Activated T-cell treated with anti-CD3 and anti-CD28 coated beads, Interleukin-2, amount 50 U/mL, for 48 hours (primary cell): ENCODE results near the gene KRIT1.
"Not testable (repeated sequence)": the region's sequence is repeated elsewhere in the genome, so short reads cannot be mapped to it uniquely, and the experiment has no call there.

ENCODE experiments used
- DNase-seq, 2 experiments: peaks; one replicate each; pipeline ENCODE4 v3.0.0-alpha.2; 2020

The KRIT1 gene

GRCh38 chr7:92245487-92246359 is at the start of gene KRIT1, which contains the start of gene ANKIB1:
Gene KRIT1, minus strand, starts transcription at chr7:92245914. Its CDS starts 3,779 bp downstream, at chr7:92242135.
Gene ANKIB1, plus strand, starts transcription at chr7:92245974. Its CDS starts 49,005 bp downstream, at chr7:92294979.
- peak; percentile 89 to 91 for DNase-seq

DNA sequence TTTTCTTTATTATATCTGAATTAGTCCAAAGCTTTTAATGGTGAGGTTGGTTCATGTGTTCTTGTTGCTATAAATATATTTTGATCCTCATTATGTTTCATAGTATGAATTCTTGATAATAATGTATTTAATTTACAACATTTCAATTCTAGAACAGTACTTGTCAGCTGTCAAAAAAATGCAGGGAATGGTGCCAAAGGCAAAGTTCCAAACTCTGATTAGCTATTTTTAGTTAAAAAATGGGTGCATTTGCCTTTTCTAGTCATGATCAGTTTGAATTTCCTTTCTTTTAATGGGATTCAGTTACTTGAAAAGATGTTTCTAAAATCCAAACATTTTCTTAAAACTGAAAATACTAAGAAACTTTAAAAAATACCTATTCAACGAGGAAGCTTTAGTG is 49.7 kb upstream of the KRIT1 start:
- DNase-seq = no peak

GRCh38 chr7:92293896-92294590 is 48.3 kb upstream of the KRIT1 start:
- no peak for DNase-seq

GRCh38 chr7:92292981-92293380 is 47.3 kb upstream of the KRIT1 start:
- no peak for DNase-seq

DNA sequence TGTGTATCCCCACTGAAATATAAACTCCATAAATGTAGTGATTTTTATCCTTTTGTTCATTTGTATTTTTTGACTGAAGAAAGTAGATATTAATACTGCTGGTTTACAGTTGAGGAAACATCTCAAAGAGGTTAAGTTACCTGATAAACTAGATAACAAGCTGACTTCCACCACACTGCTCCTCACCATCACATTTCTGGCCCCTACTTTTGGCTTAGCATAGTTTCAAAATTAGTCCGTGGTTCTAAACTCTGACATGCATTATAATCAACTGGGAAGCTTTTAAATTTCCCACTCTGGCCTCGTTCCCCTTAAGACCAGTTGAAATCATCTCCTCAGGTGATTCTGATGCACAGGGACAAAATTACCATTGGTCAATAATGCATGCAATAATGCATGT is 43.6 kb upstream of the KRIT1 start:
- DNase-seq = no peak

DNA sequence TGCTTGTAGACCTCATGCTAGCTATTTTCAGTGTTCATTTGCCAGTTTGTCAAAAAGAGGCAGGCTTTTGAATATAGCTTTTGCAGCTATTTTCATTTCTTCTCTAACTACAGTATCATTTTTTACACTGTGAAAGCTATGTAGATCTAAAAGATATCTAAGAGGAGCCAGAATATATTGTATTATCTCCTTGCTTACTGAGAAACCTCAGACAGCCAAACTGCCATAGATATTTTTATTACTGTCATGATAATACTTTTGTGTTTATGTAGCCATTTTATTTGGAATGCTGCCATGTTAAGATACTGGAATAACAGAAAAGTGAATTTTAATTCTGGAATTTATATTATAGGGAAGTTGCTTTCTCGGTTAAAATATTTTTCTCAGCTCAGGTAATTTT is 37.2 kb upstream of the KRIT1 start:
- no peak for DNase-seq

- DNase-seq = no peak
Observed at GRCh38 chr7:92282221-92282814, 36.6 kb upstream of the KRIT1 start.

DNA sequence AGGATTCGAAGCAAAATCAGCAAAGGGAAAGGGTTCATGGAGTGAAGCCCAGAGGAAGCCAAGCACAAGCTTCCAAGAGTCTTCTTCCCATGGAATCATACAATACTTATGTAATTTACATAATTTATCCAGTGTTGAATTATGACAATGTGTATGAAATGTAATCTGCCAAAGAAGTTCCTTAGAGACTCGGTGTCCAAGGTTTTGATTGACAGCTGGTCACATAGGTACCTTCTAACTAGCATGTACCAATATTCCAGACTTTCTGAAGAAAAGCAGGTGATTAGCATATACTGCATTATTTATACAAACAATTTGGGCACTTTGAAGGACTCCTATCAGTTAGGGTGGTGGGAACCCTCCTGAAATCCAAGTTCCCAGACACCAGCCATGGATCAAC is 35.3 kb upstream of the KRIT1 start:
- DNase-seq = no peak

DNA sequence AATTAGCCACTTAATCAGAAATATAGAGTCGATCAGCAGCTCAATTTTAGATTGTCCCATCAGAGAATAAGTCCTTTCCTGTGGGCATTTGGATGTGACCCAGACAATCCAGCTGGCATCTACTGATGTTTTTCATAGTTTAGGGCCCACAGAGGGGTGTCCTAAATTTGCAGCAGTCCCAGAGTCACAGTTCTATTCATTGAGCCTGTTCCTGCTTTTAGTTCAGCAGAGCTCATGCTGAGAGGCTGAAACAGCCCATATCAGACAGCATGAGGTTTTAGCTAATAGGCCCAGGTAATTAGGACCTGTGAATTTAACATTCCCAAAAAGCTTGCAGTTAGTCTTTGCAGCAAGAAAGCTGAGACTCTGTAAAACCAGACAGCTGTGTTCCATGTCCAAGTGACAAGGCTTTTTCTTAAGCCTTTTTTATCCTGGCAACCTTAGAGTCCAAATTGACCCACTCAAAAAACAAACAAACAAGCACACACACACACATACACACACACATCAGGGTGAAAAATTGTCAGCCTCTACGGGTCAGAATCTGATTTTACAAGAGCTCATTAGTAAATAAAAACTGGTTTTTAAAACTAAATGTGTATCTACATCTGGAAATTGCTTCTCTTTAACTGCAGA is 33.8 kb upstream of the KRIT1 start:
- no peak for DNase-seq

- DNase-seq = no peak
Observed at GRCh38 chr7:92276460-92276864, 30.7 kb upstream of the KRIT1 start.

DNA sequence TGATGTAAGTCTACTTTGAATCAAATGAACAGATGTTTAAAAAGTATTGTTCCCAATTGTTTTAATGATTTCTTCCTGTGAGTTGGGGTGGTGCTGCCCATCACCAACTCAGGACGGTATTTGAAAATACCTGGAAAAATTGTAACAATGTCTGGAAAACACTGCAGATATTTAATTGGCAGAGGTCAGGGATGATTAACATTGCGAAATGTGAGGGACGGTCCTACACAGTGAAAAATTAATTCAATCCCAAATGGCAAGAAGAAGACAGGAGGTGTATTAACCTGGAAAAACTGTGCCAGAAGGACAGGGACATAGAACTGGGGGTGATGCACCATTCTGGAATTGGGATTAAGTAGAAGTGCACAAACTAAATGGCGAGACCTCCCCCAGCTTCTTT is 29.6 kb upstream of the KRIT1 start:
- no peak for DNase-seq

DNA sequence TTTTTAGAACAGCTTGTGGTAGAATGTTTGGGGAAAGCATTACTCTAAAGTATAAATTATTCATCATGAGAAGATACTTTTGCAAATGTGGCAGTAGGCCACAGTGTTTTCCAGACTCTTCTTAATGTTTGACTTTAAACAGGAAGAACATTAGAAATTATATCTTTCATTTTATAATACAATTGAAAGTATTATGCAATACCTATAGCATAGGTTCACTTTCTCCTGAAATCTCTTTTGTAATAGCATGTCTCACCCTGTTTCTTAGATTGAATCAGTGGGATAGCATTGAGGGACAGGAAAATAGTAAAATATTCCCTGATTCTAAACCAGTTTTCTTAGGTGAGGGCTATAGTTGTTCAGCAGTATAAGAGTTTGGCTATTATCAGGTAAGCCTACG is 23.2 kb upstream of the KRIT1 start:
- DNase-seq = no peak

DNA sequence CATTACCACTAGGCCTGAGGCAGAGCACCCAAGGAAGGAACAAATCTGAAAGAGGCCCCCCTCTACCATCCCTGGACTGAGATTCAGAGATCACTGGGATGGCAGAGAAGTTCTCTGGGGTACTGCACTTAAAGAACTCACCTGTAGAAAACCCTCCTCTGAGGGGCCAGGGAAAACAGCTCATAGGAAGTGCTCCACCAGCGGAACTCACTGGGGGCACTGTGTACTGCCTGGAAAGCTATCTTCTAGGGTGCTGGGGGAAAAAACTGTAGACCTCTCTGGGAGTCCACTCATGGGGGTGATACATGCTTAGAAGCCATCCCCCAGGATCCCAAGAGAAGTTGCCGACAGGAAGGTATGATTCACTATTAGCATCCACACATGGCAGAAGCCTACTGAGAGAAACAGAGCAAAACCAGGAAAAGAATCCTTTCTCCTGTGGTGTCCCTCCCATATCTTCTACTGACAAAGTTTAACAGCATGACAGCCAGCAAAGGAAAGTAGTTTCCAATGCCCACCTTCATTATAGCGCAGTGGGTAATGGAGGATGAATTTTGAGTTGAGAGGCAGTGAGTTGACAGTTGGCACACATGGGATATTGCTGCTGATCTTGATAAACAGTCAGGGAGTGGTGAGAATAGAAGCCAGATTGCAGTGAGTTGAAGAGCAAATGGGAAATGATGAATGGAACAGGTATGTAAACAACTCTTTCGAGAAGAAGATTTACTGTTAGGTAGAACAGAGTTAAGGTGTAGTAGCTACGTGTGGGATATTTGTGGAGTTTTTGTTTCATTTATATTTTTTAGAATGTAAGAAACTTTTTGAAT is 20.9 kb upstream of the KRIT1 start:
- DNase-seq = no peak

GRCh38 chr7:92260248-92260781 is 14.6 kb upstream of the KRIT1 start:
- DNase-seq = no peak

- no peak for DNase-seq
Observed at GRCh38 chr7:92259610-92260247, 14.0 kb upstream of the KRIT1 start.

DNA sequence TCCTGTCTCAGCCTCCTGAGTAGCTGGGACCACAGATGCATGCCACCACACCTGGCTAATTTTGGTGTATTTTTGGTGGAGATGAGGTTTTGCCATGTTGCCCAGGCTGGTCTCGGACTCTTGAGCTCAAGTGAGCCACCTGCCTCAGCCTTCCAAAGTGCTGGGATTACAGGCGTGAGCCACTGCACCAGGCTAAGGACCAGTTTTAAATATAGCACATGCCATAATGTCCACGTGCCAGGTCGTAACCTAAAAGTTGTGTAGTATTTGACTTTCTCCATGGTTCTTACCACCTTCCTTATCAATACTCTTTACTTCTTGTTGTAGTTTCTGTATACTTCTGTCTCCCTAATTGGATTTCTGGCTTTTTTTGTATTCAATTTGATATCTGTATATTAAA is 13.3 kb upstream of the KRIT1 start:
- DNase-seq = no peak

DNA sequence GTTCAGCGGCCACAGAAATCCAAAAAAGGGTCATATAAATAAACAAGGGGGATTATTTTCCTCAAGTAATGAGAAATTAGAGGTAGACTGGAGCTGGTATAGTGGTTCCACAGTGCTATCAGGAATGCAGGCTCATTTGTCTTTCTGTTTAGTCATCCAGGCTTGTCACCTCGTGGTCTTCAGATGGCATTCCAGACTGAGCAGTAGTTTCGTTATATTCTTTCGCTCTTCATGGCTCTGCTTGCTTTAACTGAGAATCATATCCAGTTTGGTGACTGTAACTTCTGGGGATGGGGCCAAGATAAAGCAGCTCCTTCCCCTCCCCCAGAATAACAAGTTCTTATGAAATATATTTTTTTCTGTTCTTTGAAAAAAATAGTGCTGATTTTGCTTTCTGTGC is 9.6 kb upstream of the KRIT1 start:
- no peak for DNase-seq

DNA sequence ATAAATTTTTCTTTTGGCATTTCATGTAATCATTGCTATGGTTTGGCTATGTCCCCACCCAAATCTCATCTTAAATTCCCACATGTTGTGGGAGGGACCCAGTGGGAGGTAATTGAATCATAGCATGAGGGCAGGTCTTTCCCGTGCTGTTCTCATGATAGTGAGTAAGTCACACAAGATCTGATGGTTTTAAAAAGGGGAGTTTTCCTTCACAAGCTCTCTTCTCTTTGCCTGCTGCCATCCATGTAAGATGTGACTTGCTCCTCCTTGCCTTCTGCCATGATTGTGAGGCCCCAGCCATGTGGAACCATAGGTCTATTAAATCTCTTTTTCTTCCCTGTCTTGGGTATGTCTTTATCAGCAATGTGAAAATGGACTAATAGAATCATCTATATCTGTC is 9.1 kb upstream of the KRIT1 start:
- DNase-seq = not testable (repeated sequence)

DNA sequence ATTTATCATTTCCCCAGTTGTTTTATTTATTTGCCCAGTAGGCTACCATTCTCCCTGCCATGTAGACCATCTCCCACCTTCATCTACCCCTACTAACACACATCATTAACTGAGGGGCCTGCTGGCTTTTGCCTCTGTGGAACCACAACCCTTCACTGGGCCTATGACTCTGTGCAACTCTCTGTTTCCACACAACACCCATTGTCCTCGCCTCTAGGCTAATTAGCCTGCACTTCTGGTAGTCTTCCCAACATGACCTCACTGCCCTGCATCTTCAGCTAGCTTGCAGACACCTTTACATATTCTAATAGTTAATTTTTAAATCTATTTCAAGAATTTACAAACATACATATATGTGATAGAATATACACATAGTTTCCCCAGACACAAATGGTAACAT is 7.5 kb upstream of the KRIT1 start:
- DNase-seq = no peak

DNA sequence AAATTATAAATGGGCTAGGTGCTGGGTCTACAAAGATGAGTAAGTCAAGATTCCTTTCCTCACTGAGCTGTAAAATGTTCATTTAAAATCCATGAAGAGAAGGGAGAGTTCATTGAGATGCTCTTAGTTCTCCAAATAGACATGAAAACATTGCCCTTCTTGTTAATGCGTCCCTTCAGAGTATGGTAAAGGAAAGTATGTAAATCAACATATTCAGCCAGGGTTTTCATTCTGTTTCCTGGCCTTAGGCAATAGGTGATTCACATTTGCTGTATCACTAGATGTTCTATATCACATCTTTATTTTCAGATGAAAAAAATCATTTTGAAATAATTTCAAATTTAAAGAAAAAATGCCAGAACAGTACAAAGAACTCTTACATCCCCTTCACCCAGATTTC is 5.5 kb upstream of the KRIT1 start:
- no peak for DNase-seq

DNA sequence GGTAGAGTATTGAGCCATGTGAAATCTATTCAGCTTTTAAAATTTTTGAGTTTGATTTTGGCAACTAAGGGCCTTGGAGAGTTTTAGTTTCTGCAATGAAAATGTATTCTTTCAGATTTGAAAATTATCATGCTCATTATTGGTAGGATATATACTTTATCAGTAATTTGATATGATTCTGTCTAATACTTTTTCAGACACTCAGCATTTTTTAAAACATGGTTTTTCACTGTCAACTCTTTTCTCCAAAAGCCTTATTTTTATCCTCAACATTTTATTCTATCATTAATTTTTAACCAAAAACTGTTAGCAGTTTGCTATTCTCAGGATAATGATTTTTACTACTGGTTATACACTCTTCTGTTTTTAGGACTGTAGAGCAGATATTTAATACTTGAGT is 4.9 kb upstream of the KRIT1 start:
- no peak for DNase-seq
